ENCODE measurements around the gene RABEPK.

GRCh38 chr9:125268394-125269013, 68.2 kb downstream of the RABEPK start:
- TF ChIP-seq, protein P1, sequence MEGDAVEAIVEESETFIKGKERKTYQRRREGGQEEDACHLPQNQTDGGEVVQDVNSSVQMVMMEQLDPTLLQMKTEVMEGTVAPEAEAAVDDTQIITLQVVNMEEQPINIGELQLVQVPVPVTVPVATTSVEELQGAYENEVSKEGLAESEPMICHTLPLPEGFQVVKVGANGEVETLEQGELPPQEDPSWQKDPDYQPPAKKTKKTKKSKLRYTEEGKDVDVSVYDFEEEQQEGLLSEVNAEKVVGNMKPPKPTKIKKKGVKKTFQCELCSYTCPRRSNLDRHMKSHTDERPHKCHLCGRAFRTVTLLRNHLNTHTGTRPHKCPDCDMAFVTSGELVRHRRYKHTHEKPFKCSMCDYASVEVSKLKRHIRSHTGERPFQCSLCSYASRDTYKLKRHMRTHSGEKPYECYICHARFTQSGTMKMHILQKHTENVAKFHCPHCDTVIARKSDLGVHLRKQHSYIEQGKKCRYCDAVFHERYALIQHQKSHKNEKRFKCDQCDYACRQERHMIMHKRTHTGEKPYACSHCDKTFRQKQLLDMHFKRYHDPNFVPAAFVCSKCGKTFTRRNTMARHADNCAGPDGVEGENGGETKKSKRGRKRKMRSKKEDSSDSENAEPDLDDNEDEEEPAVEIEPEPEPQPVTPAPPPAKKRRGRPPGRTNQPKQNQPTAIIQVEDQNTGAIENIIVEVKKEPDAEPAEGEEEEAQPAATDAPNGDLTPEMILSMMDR (IDR thresholded peaks at IDR 0.05), result no peak
- no peak for TF ChIP-seq POLR2A (IDR thresholded peaks at IDR 0.05)

All from adrenal gland (tissue), 5 donors.